Measurements from ENCODE around the gene EML1. TPM values are rescaled to one million over a fixed set of nuclear protein-coding genes. Genes with fewer than 3 reads are reported as not detected.

The EML1 gene
- total RNA-seq, 1 experiment from 2014 or later = 9.5 TPM

DNA sequence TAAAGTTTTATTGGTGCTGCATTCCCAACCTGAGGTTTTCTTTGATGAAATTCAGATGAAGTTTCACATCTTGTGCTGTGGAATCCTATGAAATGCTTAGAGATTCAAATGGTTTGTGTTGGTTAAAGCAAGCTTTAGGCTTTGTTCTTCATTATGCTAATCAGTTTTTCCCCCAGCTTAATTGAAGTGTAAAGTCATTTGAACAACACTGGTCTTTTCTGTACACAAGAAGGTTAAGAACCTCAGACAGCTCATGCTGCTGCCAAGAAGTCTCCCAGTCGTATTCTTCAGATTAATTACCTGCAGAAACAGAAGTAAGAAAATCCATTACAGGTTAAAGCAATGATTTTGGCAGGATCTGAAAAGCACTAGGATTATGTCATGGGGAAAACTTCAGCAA is 48.9 kb downstream of the EML1 start:
- no peak for TF ChIP-seq CTCF (IDR thresholded peaks at IDR 0.05; ENCODE audit: unreplicated experiment)
- BruUV-seq (replicated peaks) = no TSS peak
- no peak overlapping the region for H3K4me3 Mint-ChIP-seq (ENCODE audit: unreplicated experiment)

DNA sequence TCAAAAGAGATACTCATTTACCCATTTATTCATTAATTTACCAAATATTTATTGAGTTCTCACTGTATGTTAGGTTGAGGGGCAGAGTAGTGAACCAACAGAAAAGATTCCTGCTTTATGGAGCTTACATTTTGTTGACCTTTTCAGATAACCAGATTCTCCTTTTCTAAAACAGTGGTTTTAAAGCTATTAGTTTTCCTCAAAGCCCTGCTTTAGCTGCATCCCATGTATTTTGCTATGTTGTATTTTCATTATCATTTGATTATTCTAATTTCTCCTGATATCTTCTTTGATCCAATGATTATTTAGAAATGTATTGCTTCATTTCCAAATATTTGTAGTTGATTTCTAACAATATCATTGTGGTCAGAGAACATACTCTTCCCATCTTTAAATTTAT is 53.6 kb downstream of the EML1 start:
- H3K9me3 Mint-ChIP-seq (ENCODE audit: unreplicated experiment) = no peaks in the 10 kb centered on the region
- BruUV-seq (replicated peaks) = no TSS peak
- no peak overlapping the region for H3K27ac Mint-ChIP-seq (ENCODE audit: low read depth, unreplicated experiment)
- DNase-seq (ENCODE audit: unreplicated experiment) = no peak
- H3K27me3 Mint-ChIP-seq (ENCODE audit: insufficient read depth, unreplicated experiment) = no peaks in the 10 kb centered on the region
- H3K36me3 Mint-ChIP-seq (ENCODE audit: insufficient read depth, unreplicated experiment) = no peaks in the 10 kb centered on the region
- CTCF ChIA-PET = interaction anchor here (0.6 to 2.0 kb wide), 4 partner anchors 39 to 159 kb away, joined by 3 to 6 read pairs (median 3); no protein-coding TSS in a partner anchor
- intact Hi-C loops (cut with micrococcal nuclease) = no loop called here
- no peaks in the 10 kb centered on the region for H3K4me1 Mint-ChIP-seq (ENCODE audit: insufficient read depth, unreplicated experiment)
- POLR2A ChIA-PET = interaction anchor here (0.6 to 1.2 kb wide), 2 partner anchors 14 to 24 kb away, joined by 3 read pairs; no protein-coding TSS in a partner anchor
- no peak overlapping the region for H3K4me3 Mint-ChIP-seq (ENCODE audit: unreplicated experiment)
- no peak for TF ChIP-seq CTCF (IDR thresholded peaks at IDR 0.05; ENCODE audit: unreplicated experiment)

More for the DNA sequence above, 48.9 kb downstream of the EML1 start:
- no peak overlapping the region for H3K27ac Mint-ChIP-seq (ENCODE audit: low read depth, unreplicated experiment)
- H3K27me3 Mint-ChIP-seq (ENCODE audit: insufficient read depth, unreplicated experiment) = peaks cover 5% of the 10 kb centered on the region
- no peaks in the 10 kb centered on the region for H3K9me3 Mint-ChIP-seq (ENCODE audit: unreplicated experiment)
- H3K4me1 Mint-ChIP-seq (ENCODE audit: insufficient read depth, unreplicated experiment) = peaks cover 2% of the 10 kb centered on the region
- CTCF ChIA-PET = no interaction called here
- no peak for DNase-seq (ENCODE audit: unreplicated experiment)
- H3K36me3 Mint-ChIP-seq (ENCODE audit: insufficient read depth, unreplicated experiment) = no peaks in the 10 kb centered on the region
- POLR2A ChIA-PET = no interaction called here
- intact Hi-C loops (cut with micrococcal nuclease) = no loop called here

- BruUV-seq (replicated peaks) = no TSS peak
- intact Hi-C loops (cut with micrococcal nuclease) = no loop called here
- H3K4me1 Mint-ChIP-seq (ENCODE audit: insufficient read depth, unreplicated experiment) = no peaks in the 10 kb centered on the region
- ChIA-PET CTCF (no interaction called here), POLR2A (no interaction called here)
- DNase-seq (ENCODE audit: unreplicated experiment) = no peak
- H3K36me3 Mint-ChIP-seq (ENCODE audit: insufficient read depth, unreplicated experiment) = no peaks in the 10 kb centered on the region
- no peak for TF ChIP-seq CTCF (IDR thresholded peaks at IDR 0.05; ENCODE audit: unreplicated experiment)
- no peak overlapping the region for H3K27ac Mint-ChIP-seq (ENCODE audit: low read depth, unreplicated experiment)
- H3K9me3 Mint-ChIP-seq (ENCODE audit: unreplicated experiment) = no peaks in the 10 kb centered on the region
- H3K27me3 Mint-ChIP-seq (ENCODE audit: insufficient read depth, unreplicated experiment) = no peaks in the 10 kb centered on the region
- H3K4me3 Mint-ChIP-seq (ENCODE audit: unreplicated experiment) = no peak overlapping the region
Observed at GRCh38 chr14:99850709-99851108, 57.5 kb downstream of the EML1 start.

DNA sequence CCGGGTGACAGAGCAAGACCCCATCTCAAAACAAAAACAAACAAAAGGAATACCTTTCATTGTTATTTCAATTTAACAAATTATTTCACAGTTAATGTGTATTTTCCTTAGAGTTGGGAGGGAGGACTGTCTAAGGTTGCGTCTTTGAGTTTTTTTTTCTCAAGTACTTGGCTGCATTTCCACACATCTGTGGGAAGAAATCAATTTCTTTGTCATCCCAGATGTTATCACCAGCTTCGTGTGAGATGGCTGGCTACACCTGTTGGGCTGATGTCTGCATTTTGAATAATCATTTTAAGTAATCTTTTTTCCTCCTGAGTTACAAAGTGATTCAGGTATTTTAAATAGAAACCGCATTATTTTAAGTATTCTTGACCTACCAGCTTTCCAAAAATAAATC is 59.4 kb downstream of the EML1 start:
- no peaks in the 10 kb centered on the region for H3K36me3 Mint-ChIP-seq (ENCODE audit: insufficient read depth, unreplicated experiment)
- BruUV-seq (replicated peaks) = no TSS peak
- H3K27ac Mint-ChIP-seq (ENCODE audit: low read depth, unreplicated experiment) = no peak overlapping the region
- DNase-seq (ENCODE audit: unreplicated experiment) = no peak
- no peaks in the 10 kb centered on the region for H3K27me3 Mint-ChIP-seq (ENCODE audit: insufficient read depth, unreplicated experiment)
- no peaks in the 10 kb centered on the region for H3K4me1 Mint-ChIP-seq (ENCODE audit: insufficient read depth, unreplicated experiment)
- ChIA-PET POLR2A (interaction anchor here (0.6 kb wide), 1 partner anchor 39 kb away, joined by 5 read pairs; no protein-coding TSS in a partner anchor), CTCF (no interaction called here)
- intact Hi-C loops (cut with micrococcal nuclease) = no loop called here
- no peak overlapping the region for H3K4me3 Mint-ChIP-seq (ENCODE audit: unreplicated experiment)
- no peaks in the 10 kb centered on the region for H3K9me3 Mint-ChIP-seq (ENCODE audit: unreplicated experiment)
- no peak for TF ChIP-seq CTCF (IDR thresholded peaks at IDR 0.05; ENCODE audit: unreplicated experiment)

All from MCF 10A (cell line).